H1 (cell line): ENCODE measurements around the gene RAB39A. TPM values are rescaled to one million over a fixed set of nuclear protein-coding genes. Genes with fewer than 3 reads are reported as not detected.

Source experiments
- CTCF ChIA-PET: fragments of 300-600 bp; sonication (Branson Sonifier 250); formaldehyde crosslinking; loops from one replicate; lab custom pipeline; 2021; ENCODE audit not compliant: partially characterized antibody; lab: Charles Lee
- POLR2A ChIA-PET: fragments of 300-600 bp; sonication (Branson Sonifier 250); formaldehyde crosslinking; loops from one replicate; lab custom pipeline; 2021; ENCODE audit warnings: inconsistent platforms; ENCODE audit not compliant: partially characterized antibody; lab: Charles Lee
- DNase-seq, 2 experiments: peaks; one replicate each; pipeline versions ENCODE4 v3.0.0 to v3.0.0-alpha.2; 2010 to 2022; ENCODE audit warnings: low spot score in 2 of 2, low read depth in 1 of 2, mixed read lengths in 1 of 2
- FAIRE-seq: peaks from 2 replicates; lab custom pipeline; 2011; peaks lifted over from hg19 to GRCh38; lab: Jason Lieb, UNC
- H2AFZ ChIP-seq: 2 replicates; pipeline ENCODE4 v1.8.1; 2012; ENCODE audit warnings: low read length, inconsistent platforms
- H2AK5ac ChIP-seq: 2 replicates; pipeline ENCODE4 v1.6.1; 2013; ENCODE audit warnings: low read depth, low read length
- H2BK120ac ChIP-seq: replicated peaks from 2 replicates; pipeline ENCODE3; 2013; ENCODE audit warnings: low read depth, low read length, inconsistent platforms
- H2BK12ac ChIP-seq: 2 replicates; pipeline ENCODE4 v1.6.1; 2013; ENCODE audit warnings: low read depth, low read length
- H2BK15ac ChIP-seq: 2 replicates; pipeline ENCODE4 v1.6.1; 2013; ENCODE audit warnings: low read length
- H2BK20ac ChIP-seq: 2 replicates; pipeline ENCODE4 v1.6.1; 2013; ENCODE audit warnings: low read length
- H2BK5ac ChIP-seq: 2 replicates; pipeline ENCODE4 v1.6.1; 2013; ENCODE audit warnings: low read depth, low read length
- H3K14ac ChIP-seq: 2 replicates; pipeline ENCODE4 v1.6.1; 2013; ENCODE audit warnings: inconsistent platforms; ENCODE audit not compliant: insufficient read length
- H3K18ac ChIP-seq: 2 replicates; pipeline ENCODE4 v1.6.1; 2013; ENCODE audit warnings: low read length; ENCODE audit errors: extremely low read depth
- H3K23ac ChIP-seq: 2 replicates; pipeline ENCODE4 v1.6.1; 2013; ENCODE audit warnings: inconsistent platforms; ENCODE audit not compliant: insufficient read length
- H3K23me2 ChIP-seq: 2 replicates; pipeline ENCODE4 v1.6.1; 2013; ENCODE audit warnings: low read depth, low read length
- H3K27ac ChIP-seq: 2 replicates; pipeline ENCODE4 v1.6.1; 2011; ENCODE audit warnings: low read depth, low read length, inconsistent platforms
- H3K27me3 ChIP-seq, 4 experiments: replicated peaks in 1 of 4; 1 replicate in 1 of 4; 2 replicates in 3 of 4; pipeline versions ENCODE4 v1.6.1 to v1.8.1; 2011 to 2013; ENCODE audit warnings: low read length in 3 of 4, mild to moderate bottlenecking in 3 of 4, inconsistent platforms in 2 of 4, mixed read lengths in 2 of 4, moderate library complexity in 1 of 4; ENCODE audit not compliant: control insufficient read depth in 3 of 4, insufficient read depth in 3 of 4; ENCODE audit errors: extremely low read depth in 1 of 4
- H3K36me3 ChIP-seq, 4 experiments: 2 replicates each; pipeline versions ENCODE4 v1.6.1 to v1.8.1; 2011 to 2013; ENCODE audit warnings: mild to moderate bottlenecking in 4 of 4, low read length in 3 of 4, moderate library complexity in 2 of 4, control low read depth in 1 of 4, inconsistent platforms in 1 of 4; ENCODE audit not compliant: insufficient read depth in 4 of 4, control insufficient read depth in 2 of 4
- H3K4ac ChIP-seq: replicated peaks from 2 replicates; pipeline ENCODE3; 2013; ENCODE audit warnings: low read length, low read depth, mixed read lengths, inconsistent platforms; ENCODE audit not compliant: insufficient read length
- H3K4me1 ChIP-seq, 4 experiments: replicated peaks in 1 of 4; 1 replicate in 1 of 4; 2 replicates in 3 of 4; pipeline versions ENCODE4 v1.6.1 to v1.8.1; 2011 to 2013; ENCODE audit warnings: low read length in 3 of 4, inconsistent platforms in 2 of 4, mixed read lengths in 1 of 4; ENCODE audit not compliant: insufficient read depth in 4 of 4, control insufficient read depth in 3 of 4
- H3K4me2 ChIP-seq, 2 experiments: 2 replicates each; pipeline versions ENCODE4 v1.6.1 to v1.8.1; 2011 to 2013; ENCODE audit warnings: low read depth in 2 of 2, low read length in 2 of 2, control low read depth in 1 of 2, inconsistent platforms in 1 of 2, mild to moderate bottlenecking in 1 of 2; ENCODE audit not compliant: insufficient read depth in 1 of 2
- H3K4me3 ChIP-seq, 4 experiments: fragments of 200-600, 300-600 bp in 1 of 4; sonication (generic), shearing (Covaris generic), sonication (Bioruptor Twin) in 1 of 4; 2 replicates each; pipeline versions ENCODE4 v1.5.1 to v1.8.1; 2011 to 2016; ENCODE audit warnings: low read length in 4 of 4, low read depth in 3 of 4, control low read depth in 2 of 4, inconsistent platforms in 2 of 4, mild to moderate bottlenecking in 2 of 4, mixed read lengths in 1 of 4, moderate library complexity in 1 of 4; ENCODE audit not compliant: insufficient read depth in 2 of 4; ENCODE audit errors: extremely low read depth in 1 of 4
- H3K56ac ChIP-seq: replicated peaks from 2 replicates; pipeline ENCODE3; 2013; ENCODE audit warnings: low read depth, mild to moderate bottlenecking, mixed read lengths, low read length, inconsistent platforms; ENCODE audit not compliant: insufficient read length
- H3K79me1 ChIP-seq: 2 replicates; pipeline ENCODE4 v1.6.1; 2013; ENCODE audit warnings: low read depth, low read length, control low read depth
- H3K79me2 ChIP-seq, 2 experiments: 2 replicates each; pipeline versions ENCODE4 v1.6.1 to v1.8.1; 2012 to 2013; ENCODE audit warnings: low read length in 2 of 2, mild to moderate bottlenecking in 2 of 2, inconsistent platforms in 1 of 2; ENCODE audit not compliant: insufficient read depth in 2 of 2, control insufficient read depth in 1 of 2
- H3K9ac ChIP-seq, 4 experiments: replicated peaks in 1 of 4; 1 replicate in 1 of 4; 2 replicates in 3 of 4; pipeline versions ENCODE4 v1.6.1 to v1.8.1; 2011 to 2013; ENCODE audit warnings: low read depth in 3 of 4, low read length in 3 of 4, control low read depth in 2 of 4, mild to moderate bottlenecking in 2 of 4, moderate library complexity in 2 of 4, inconsistent platforms in 1 of 4; ENCODE audit errors: extremely low read depth in 1 of 4
- H3K9me3 ChIP-seq, 2 experiments: 2 replicates each; pipeline versions ENCODE4 v1.6.1 to v1.8.1; 2012 to 2013; ENCODE audit warnings: mild to moderate bottlenecking in 2 of 2, moderate library complexity in 2 of 2, control low read depth in 1 of 2, inconsistent platforms in 1 of 2, low read depth in 1 of 2, low read length in 1 of 2, mixed read lengths in 1 of 2; ENCODE audit not compliant: insufficient read depth in 2 of 2
- H4K20me1 ChIP-seq, 2 experiments: replicated peaks in 1 of 2; 2 replicates each; pipeline versions ENCODE3 to v1.8.1; 2011 to 2013; ENCODE audit warnings: inconsistent platforms in 2 of 2, low read length in 2 of 2, mild to moderate bottlenecking in 1 of 2; ENCODE audit not compliant: insufficient read depth in 2 of 2, control insufficient read depth in 1 of 2
- H4K5ac ChIP-seq: 2 replicates; pipeline ENCODE4 v1.6.1; 2013; ENCODE audit warnings: low read length, low read depth, mixed read lengths, inconsistent platforms; ENCODE audit not compliant: insufficient read length
- H4K8ac ChIP-seq: 2 replicates; pipeline ENCODE4 v1.8.0; 2013; ENCODE audit warnings: mild to moderate bottlenecking, moderate library complexity, low read length, inconsistent platforms; ENCODE audit not compliant: insufficient read depth; ENCODE audit errors: extremely low read depth
- H4K91ac ChIP-seq: replicated peaks from 2 replicates; pipeline ENCODE3; 2013; ENCODE audit warnings: low read length, mixed read lengths, inconsistent platforms; ENCODE audit not compliant: insufficient read length
- E2F6 ChIP-seq: IDR thresholded peaks from 2 replicates; pipeline ENCODE4 v1.6.1; 2012; ENCODE audit warnings: inconsistent platforms
- SAP30 ChIP-seq: fragments of 300-600 bp; sonication (generic); IDR thresholded peaks from 2 replicates; pipeline ENCODE4 v1.7.1; 2012; ENCODE audit warnings: low read length, moderate library complexity, mild to moderate bottlenecking, inconsistent platforms; ENCODE audit not compliant: insufficient read depth, insufficient replicate concordance
- whole genome bisulfite sequencing, 2 experiments: shearing (Covaris generic) in 1 of 2; methylation state at CpG; one replicate each; pipeline versions ENCODE4 v1.1.6 to v1.1.7; 2013 to 2015; ENCODE audit warnings: low lambda C conversion rate in 2 of 2, mixed read lengths in 2 of 2, inconsistent platforms in 1 of 2, low coverage in 1 of 2, missing lambda C conversion rate in 1 of 2; ENCODE audit not compliant: insufficient replicate concordance in 2 of 2, insufficient coverage in 1 of 2, insufficient read length in 1 of 2; ENCODE audit errors: extremely low coverage in 1 of 2, missing lambda C conversion rate in 1 of 2; 5-methylcytosine and 5-hydroxymethylcytosine counted together
- polyA plus RNA-seq, 7 experiments: library from polyadenylated mRNA; depleted of rRNA in 3 of 7; stranded (reverse) in 5 of 7; unstranded in 2 of 7; fragments of >200 nt in 5 of 7; fragments of 200-250 nt in 2 of 7; gene quantifications; 1 replicate in 5 of 7; 2 replicates in 1 of 7; 4 replicates in 1 of 7; pipeline versions ENCODE4 v1.2.1 to v1.2.3, GENCODE V29; 2011 to 2013; ENCODE audit warnings: missing spikeins in 2 of 7, mixed read lengths in 2 of 7
- total RNA-seq: library from RNA; stranded (reverse); fragmentation: NEBNext Ultra II Directional; extraction: Animal tissue kit (Norgen Biotek cat#: 25700); gene quantifications from 2 replicates; pipeline ENCODE4 v1.2.1, GENCODE V29; 2021

Gene RAB39A
- total and polyA plus RNA-seq, 2 of the 8 experiments (the other 6 are each of a cell fraction or from before 2014, with no cell fraction given): 7.1 to 19.1 TPM

DNA sequence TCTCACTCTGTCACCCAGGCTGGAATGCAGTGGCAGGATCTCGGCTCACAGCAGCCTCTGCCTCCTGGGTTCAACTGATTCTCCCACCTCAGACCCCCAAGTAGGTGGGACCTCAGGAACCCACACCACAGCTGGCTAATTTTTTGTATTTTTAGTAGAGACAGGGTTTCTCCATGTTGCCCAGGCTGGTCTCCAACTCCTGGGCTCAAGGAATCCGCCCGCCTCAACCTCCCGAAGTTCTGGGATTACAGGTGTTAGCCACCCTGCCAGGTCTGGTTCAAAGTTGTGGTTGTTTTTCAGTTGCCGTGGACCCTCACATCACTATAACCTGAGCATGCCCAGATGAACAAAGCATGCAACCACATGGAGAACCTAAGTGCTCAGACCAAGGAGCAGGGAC is 13.0 kb upstream of the RAB39A start:
- no peak overlapping the region for H2BK5ac ChIP-seq
- no peak overlapping the region for H3K9ac ChIP-seq
- H3K18ac ChIP-seq: no peak overlapping the region
- no peak overlapping the region for H3K4me2 ChIP-seq
- no peaks in the 10 kb centered on the region for H3K27me3 ChIP-seq
- TF ChIP-seq SAP30 (no peak), E2F6 (no peak)
- no peak overlapping the region for H3K23ac ChIP-seq
- POLR2A ChIA-PET: no interaction called here
- DNase-seq (no peak), FAIRE-seq (no peak)
- H3K4ac ChIP-seq: no peak overlapping the region
- no peaks in the 10 kb centered on the region for H3K23me2 ChIP-seq
- no peaks in the 10 kb centered on the region for H4K20me1 ChIP-seq
- H2AK5ac ChIP-seq: no peak overlapping the region
- no peaks in the 10 kb centered on the region for H3K36me3 ChIP-seq
- no peak overlapping the region for H3K56ac ChIP-seq
- no peak overlapping the region for H3K4me3 ChIP-seq
- H2BK15ac ChIP-seq: no peak overlapping the region
- no peak overlapping the region for H2BK20ac ChIP-seq
- no peak overlapping the region for H2BK120ac ChIP-seq
- H3K14ac ChIP-seq: no peak overlapping the region
- no CpG with 5 or more reads among the region's 5 CpGs for WGBS, 2 experiments
- no peak overlapping the region for H4K91ac ChIP-seq
- peaks cover 0 to 10% of the 10 kb centered on the region in 2 experiments; a peak in 1 of 4 replicates for H3K9me3 ChIP-seq
- no peaks in the 10 kb centered on the region for H3K79me2 ChIP-seq
- H2BK12ac ChIP-seq: no peak overlapping the region
- no peak overlapping the region for H2AFZ ChIP-seq
- H3K4me1 ChIP-seq: no peaks in the 10 kb centered on the region
- H4K8ac ChIP-seq: no peak overlapping the region
- H4K5ac ChIP-seq: no peak overlapping the region
- H3K79me1 ChIP-seq: no peaks in the 10 kb centered on the region
- H3K27ac ChIP-seq: no peak overlapping the region
- CTCF ChIA-PET: no interaction called here
